NCI-H524 (cell line): Measurements from ENCODE around the gene LMNTD2.
A peak's percentile ranks its signal among the peaks of the same experiment; 100 is the strongest.

Experiments
- DNase-seq, 2 experiments: peaks; one replicate each; lab custom pipeline; 2025; lab: John Stamatoyannopoulos, UW

The LMNTD2 gene

DNA sequence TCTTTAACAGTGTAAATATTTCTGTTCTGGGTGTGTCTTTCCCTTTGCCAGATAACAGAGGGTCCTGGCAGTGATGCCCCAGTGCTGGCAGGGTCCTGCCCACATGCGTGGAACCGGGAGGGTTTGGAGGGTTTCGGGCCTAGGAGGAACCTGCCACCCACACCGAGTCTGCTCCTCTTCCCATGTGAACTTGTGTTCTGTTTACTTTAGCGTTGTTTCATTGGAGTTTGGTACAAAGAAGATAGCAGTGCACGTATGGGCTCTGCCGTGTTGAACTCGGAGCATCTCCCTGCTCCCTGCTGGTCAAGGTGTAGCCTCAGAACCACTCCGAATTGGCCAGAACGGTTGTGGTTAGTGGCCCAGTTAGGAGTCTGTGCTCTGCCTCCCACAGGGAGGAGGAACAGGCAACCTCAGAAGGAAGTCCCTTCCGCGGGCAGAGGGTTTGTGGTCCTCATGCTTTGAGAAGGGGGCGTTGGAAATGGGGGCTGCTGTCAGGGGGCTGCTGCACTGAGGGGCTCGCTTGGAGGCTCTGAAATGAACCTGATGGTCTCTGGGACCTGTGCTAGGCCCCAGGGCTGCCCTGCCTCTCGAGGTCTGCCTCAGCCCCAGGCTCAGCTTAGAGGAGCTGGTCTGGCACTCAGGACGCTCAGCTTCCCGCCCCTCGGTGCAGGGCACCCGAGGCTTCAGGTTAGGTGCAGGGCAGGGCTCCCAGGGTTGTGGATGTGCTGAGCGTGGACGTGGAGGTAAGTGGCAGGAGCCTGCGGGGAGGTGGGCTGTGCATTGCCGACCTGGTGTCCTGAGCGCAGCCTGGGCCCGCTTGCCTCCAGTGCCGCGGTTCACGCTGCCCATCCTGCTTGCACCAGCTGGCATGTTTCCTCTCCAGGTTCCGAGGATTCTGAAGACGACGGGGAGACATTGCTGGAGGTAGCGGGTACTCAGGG, 26.1 kb upstream of the LMNTD2 start:
- no peak for DNase-seq

DNA sequence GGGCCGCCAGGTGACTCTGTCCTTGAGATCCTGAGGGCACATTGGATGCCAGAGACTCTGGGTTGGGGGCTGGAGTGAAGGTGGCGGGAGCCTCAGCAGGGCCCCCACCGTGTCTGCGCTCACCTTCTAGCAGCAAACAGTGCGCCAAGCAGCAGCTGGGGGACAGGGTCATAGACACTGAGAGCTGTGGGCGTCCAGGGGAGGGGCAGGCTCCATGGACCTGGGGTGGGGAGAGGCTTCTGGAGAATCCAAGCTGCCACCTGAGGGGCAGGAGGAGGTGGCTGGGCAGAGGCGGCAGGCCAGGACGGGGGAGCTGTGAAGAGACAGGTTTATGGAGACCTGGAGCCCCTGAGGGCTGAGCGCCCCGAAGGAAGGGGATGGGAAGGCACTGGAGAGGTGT, 23.7 kb upstream of the LMNTD2 start:
- no peak for DNase-seq

- no peak for DNase-seq
Observed at GRCh38 chr11:581752-582151, 21.2 kb upstream of the LMNTD2 start.

DNA sequence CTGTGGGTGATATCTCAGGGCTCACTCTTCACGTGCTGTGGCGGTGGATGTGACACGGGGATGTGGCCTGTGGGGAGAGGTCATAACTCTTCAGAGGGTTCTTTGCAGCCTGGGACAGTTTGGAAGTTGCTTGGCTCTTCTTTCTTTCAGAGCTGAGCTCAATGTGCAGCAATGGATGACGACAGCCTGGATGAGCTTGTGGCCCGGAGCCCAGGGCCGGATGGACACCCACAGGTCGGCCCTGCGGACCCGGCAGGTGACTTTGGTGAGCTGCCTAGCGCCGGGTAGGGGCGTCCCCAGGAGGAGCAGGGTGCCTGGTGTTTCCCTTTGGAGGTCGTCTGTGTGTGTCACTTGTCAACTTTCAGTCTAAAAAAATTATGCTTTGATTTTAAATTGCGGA, 20.8 kb upstream of the LMNTD2 start:
- no peak for DNase-seq

GRCh38 chr11:579830-580601, 19.5 kb upstream of the LMNTD2 start:
- DNase-seq: no peak

DNA sequence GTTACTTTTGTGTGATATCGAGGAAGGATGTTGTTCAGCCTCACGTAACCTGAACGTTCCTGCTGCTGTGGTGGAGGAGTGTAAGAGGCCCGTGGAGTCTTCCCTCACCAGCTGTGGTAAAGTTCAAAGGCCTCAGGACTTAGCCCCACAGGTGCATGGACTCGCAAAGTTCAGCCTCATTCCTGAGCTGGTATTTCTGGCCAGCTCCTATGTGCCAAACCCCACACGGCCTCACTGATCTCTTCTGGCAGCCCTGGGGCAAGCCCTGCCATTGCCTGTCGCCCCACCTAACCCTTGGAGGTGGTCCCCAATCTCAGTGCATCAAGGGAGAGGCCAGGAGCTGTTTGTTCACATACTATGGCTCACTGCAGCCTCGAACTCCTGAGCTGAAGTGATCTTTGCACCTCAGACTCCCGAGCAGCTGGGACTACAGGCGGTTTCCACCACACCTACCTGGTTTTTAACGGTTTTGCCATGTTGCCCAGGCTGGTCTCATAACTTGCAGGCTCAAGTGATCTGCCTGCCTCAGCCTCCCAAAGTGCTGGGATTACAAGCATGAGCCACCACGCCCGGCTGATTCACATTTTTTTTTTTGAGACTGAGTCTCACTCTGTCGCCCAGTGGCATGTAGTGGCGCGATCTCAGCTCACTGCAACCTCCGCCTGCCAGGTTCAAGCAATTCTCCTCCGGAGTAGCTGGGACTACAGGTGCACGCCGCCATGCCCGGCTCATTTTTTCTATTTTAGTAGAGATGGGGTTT, 17.9 kb upstream of the LMNTD2 start:
- no peak for DNase-seq

GRCh38 chr11:577611-577894, 17.0 kb upstream of the LMNTD2 start:
- DNase-seq: no peak

DNA sequence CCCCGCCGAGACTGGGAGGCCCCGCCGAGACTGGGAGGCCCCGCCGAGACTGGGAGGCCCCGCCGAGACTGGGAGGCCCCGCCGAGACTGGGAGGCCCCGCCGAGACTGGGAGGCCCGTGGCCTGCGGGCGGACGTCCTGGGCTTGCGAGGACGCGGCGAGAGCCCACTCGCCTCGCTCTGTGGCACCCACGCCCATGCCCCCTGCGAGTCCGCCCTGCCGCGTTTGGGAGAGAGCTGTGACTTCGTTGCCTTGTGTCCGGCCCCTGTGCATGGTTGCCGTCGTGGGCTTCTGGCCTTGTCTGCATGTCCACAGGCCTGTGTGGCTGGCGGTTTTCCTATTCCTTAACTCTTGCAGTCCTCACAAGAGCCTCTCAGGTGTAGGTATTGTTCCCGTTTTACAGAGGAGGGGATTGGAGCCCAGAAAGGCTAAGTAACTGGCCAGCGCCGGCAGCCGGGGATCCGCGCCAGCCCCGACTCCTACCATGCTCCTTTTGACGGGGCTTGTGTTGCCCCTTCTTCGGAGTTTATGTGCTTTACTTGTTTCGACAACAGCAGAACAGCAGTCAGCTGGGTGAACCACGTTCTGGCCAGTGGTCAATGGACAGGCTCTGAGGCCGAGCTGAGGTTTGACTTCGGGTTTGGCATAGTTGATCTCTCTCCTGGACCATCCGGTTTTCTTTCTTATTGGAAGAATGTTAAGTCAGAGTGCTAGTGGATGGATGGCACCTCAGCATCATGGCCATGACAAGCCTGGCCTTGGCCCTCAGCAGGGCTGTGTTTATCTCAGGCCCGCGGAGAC, 16.5 kb upstream of the LMNTD2 start:
- DNase-seq: no peak

- peak; percentile 87 to 88 for DNase-seq
Observed at GRCh38 chr11:575996-576768, 15.6 kb upstream of the LMNTD2 start, which contains the start of gene PHRF1. Gene PHRF1 (plus strand): TSS chr11:576470. CDS start chr11:581513, 5,043 bp downstream.

DNA sequence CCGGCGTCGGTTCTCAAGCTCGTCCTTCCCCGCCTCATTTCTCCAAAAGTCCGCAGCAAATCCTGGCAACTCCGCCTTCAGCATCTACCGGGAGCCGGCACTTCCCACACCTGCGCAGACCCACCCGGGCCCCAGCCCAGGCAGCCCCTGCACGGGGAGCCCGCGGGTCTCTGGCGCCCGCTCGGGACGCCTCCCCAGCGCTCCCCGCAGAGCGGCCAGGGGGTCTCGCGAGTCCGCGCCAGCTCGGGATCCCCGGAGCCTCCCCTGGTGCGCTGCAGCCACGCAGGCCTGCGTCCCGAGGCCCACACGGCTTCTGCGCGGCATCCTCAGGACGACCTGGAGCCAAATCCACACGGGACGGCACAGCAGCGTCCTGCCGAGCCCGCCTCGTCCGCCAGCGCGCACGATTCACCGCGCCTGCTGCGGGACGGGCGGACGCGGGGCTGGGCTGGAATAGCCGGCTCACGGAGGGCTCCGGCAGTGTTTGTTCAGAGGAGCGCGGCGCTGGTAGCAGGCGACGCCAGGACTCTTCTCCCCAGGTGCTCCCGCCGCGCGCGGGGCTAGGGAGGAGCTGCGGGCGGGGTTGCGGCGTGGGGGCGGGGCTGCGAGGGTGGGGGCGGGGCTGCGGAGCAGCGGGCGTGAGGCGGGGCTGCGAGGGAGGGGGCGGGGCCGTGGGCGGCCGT, 14.9 kb upstream of the LMNTD2 start:
- peak in 1 of 2 experiments; percentile 77 for DNase-seq

DNA sequence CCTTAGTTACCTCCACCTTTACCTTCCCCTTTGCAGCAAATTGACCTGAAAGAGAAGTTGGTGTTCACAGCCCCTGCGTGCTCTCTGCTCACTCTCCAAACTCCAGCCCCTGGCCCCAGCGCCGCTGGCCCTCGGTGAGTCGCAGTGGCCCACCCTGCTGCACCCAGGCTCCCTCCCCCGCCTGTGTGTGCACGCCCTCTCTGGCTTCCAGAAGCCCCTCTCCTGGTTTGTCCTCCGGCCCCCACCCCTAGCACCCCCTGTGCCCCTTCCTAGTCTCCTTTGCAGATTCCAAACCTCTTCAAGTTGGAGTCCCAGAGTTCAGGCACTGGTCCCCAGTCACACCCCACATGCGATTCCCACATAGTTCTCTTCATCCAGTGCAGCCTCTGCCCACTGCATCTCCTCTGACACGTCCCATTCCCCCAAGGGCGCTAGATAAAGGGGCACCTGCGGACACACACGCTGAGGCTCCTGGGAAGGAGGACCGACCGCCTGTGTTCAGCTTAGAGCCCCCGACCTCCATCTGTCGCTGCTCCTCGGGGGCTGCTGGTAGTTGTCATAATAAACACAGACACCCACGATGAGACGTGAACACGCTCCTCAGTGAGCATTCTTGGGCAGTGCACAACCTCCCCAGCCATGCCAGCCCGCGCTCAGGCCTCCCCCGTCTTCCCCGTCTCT, 14.2 kb upstream of the LMNTD2 start:
- DNase-seq: peak in 1 of 2 experiments; percentile 54

DNA sequence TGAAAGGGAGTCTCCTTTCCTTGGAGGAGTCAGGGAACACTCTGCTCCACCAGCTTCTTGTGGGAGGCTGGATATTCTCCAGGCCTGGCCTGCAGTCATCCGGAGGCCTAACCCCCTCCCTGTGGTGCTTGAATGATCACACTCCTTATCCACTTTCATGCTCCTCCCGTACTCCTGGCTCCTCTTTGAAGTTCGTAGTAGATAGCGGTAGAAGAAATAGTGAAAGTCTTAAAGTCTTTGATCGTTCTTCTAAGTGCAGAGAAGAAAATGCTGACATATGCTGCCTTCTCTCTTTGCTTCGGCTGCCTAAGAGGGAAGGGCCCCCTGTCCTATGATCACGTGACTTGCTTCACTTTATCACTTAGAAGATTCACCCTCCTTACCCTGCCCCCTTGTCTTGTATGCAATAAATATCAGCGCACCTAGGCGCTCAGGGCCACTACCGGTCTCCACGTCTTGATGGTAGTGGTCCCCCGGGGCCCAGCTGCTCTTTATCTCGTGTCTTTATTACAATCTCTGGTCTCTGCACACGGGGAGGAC, 13.6 kb upstream of the LMNTD2 start:
- peak in 1 of 2 experiments; percentile 39 for DNase-seq

- DNase-seq: no peak
Observed at GRCh38 chr11:573146-573759, 12.7 kb upstream of the LMNTD2 start.

GRCh38 chr11:571802-572185, 11.3 kb upstream of the LMNTD2 start:
- DNase-seq: no peak

- no peak for DNase-seq
Observed at GRCh38 chr11:569158-569885, 8.8 kb upstream of the LMNTD2 start.

GRCh38 chr11:568306-569157, 8.0 kb upstream of the LMNTD2 start:
- peak; percentile 75 to 94 for DNase-seq

- peak in 1 of 2 experiments; percentile 62 for DNase-seq
Observed at GRCh38 chr11:567629-568292, 7.2 kb upstream of the LMNTD2 start.
